Measurements from ENCODE around the gene RABEP1. TPM values are rescaled to one million over a fixed set of nuclear protein-coding genes. Genes with fewer than 3 reads are reported as not detected.
A peak's percentile ranks its signal among the peaks of the same experiment; 100 is the strongest.

RABEP1 gene
- total and polyA plus RNA-seq, 9 of the 15 experiments (the other 6 are each of a cell fraction or from before 2014, with no cell fraction given): 8.2 to 38.9 (median 30.3) TPM

DNA sequence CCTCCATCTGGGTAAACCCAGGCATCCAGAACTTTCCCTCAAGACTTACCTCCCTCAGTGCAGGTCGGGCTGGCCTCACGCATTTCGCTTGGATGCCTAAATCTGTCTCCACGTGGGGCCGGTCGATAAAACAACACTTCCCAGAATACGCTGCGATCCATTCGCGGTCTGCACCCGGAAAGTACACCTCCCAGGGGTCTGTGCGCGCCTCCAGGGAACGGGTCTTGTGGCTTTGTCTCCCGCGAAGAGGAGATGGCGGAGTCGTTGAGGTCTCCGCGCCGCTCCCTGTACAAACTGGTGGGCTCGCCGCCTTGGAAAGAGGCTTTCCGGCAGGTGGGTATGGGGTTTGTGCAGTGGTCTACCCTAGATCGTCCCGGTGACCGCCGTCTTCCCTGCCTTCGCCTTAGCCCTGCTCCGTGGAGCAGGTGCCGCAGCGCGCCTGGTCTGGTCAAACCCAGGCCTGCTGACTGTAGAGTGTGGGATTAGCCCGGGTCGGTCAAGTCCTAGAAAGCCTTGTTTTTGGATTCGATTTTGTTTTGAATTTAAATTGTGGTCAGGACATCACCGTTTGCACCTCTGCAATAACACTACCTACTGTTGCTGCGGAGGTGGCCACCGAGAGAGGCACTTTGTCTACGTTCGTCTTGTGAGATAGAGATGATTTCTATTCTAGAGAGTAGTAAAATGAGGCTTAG, 138.0 kb downstream of the RABEP1 start, which contains the start of gene RPAIN (continued):
- TF ChIP-seq RCOR1 (IDR thresholded peaks at IDR 0.05; ENCODE audit: borderline replicate concordance in 1 of 2, low read depth in 2 of 2, low read length in 2 of 2): no peak
- TF ChIP-seq PRPF4 (IDR thresholded peaks at IDR 0.05; ENCODE audit: insufficient read depth, low read depth, low read length, poor library complexity, severe bottlenecking): no peak
- TF ChIP-seq, protein P1, sequence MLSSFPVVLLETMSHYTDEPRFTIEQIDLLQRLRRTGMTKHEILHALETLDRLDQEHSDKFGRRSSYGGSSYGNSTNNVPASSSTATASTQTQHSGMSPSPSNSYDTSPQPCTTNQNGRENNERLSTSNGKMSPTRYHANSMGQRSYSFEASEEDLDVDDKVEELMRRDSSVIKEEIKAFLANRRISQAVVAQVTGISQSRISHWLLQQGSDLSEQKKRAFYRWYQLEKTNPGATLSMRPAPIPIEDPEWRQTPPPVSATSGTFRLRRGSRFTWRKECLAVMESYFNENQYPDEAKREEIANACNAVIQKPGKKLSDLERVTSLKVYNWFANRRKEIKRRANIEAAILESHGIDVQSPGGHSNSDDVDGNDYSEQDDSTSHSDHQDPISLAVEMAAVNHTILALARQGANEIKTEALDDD (IDR thresholded peaks at IDR 0.05): no peak
- TF ChIP-seq POLR2A (conservative IDR thresholded peaks at IDR 0.05): peak; percentile 67
- TF ChIP-seq, protein P2, sequence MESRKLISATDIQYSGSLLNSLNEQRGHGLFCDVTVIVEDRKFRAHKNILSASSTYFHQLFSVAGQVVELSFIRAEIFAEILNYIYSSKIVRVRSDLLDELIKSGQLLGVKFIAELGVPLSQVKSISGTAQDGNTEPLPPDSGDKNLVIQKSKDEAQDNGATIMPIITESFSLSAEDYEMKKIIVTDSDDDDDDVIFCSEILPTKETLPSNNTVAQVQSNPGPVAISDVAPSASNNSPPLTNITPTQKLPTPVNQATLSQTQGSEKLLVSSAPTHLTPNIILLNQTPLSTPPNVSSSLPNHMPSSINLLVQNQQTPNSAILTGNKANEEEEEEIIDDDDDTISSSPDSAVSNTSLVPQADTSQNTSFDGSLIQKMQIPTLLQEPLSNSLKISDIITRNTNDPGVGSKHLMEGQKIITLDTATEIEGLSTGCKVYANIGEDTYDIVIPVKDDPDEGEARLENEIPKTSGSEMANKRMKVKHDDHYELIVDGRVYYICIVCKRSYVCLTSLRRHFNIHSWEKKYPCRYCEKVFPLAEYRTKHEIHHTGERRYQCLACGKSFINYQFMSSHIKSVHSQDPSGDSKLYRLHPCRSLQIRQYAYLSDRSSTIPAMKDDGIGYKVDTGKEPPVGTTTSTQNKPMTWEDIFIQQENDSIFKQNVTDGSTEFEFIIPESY (CRISPR knock-in tag; IDR thresholded peaks at IDR 0.05): no peak
- TF ChIP-seq, protein P3, sequence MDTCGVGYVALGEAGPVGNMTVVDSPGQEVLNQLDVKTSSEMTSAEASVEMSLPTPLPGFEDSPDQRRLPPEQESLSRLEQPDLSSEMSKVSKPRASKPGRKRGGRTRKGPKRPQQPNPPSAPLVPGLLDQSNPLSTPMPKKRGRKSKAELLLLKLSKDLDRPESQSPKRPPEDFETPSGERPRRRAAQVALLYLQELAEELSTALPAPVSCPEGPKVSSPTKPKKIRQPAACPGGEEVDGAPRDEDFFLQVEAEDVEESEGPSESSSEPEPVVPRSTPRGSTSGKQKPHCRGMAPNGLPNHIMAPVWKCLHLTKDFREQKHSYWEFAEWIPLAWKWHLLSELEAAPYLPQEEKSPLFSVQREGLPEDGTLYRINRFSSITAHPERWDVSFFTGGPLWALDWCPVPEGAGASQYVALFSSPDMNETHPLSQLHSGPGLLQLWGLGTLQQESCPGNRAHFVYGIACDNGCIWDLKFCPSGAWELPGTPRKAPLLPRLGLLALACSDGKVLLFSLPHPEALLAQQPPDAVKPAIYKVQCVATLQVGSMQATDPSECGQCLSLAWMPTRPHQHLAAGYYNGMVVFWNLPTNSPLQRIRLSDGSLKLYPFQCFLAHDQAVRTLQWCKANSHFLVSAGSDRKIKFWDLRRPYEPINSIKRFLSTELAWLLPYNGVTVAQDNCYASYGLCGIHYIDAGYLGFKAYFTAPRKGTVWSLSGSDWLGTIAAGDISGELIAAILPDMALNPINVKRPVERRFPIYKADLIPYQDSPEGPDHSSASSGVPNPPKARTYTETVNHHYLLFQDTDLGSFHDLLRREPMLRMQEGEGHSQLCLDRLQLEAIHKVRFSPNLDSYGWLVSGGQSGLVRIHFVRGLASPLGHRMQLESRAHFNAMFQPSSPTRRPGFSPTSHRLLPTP (IDR thresholded peaks at IDR 0.05; ENCODE audit: borderline replicate concordance, extremely low read depth, insufficient read length): no peak
- TF ChIP-seq, protein P4, sequence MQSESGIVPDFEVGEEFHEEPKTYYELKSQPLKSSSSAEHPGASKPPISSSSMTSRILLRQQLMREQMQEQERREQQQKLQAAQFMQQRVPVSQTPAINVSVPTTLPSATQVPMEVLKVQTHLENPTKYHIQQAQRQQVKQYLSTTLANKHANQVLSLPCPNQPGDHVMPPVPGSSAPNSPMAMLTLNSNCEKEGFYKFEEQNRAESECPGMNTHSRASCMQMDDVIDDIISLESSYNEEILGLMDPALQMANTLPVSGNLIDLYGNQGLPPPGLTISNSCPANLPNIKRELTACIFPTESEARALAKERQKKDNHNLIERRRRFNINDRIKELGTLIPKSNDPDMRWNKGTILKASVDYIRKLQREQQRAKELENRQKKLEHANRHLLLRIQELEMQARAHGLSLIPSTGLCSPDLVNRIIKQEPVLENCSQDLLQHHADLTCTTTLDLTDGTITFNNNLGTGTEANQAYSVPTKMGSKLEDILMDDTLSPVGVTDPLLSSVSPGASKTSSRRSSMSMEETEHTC (IDR thresholded peaks at IDR 0.05): no peak
- no peak for TF ChIP-seq BRF1 (IDR thresholded peaks at IDR 0.05; ENCODE audit: borderline replicate concordance, extremely low read depth, insufficient read length)
- TF ChIP-seq, protein P5, sequence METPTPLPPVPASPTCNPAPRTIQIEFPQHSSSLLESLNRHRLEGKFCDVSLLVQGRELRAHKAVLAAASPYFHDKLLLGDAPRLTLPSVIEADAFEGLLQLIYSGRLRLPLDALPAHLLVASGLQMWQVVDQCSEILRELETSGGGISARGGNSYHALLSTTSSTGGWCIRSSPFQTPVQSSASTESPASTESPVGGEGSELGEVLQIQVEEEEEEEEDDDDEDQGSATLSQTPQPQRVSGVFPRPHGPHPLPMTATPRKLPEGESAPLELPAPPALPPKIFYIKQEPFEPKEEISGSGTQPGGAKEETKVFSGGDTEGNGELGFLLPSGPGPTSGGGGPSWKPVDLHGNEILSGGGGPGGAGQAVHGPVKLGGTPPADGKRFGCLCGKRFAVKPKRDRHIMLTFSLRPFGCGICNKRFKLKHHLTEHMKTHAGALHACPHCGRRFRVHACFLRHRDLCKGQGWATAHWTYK (CRISPR knock-in tag; IDR thresholded peaks at IDR 0.05): no peak
- no peak for TF ChIP-seq BCL6 (CRISPR knock-in tag; IDR thresholded peaks at IDR 0.05)
- peak; percentile 76 for TF ChIP-seq RBFOX2 (IDR thresholded peaks at IDR 0.05; ENCODE audit: low read depth, low read length)
- TF ChIP-seq ILK (tag; IDR thresholded peaks at IDR 0.05; ENCODE audit: borderline replicate concordance, low read depth): no peak
- no peak for TF ChIP-seq SNRNP70 (optimal IDR thresholded peaks at IDR 0.05; ENCODE audit: low read depth, low read length)
- 0 out of 2 replicates have a peak, but pooled peaks have one; percentile 19 for TF ChIP-seq CBFB (CRISPR knock-in tag; IDR thresholded peaks at IDR 0.05)
- no peak for TF ChIP-seq OTX1 (CRISPR knock-in tag; IDR thresholded peaks at IDR 0.05)
- TF ChIP-seq CSDE1 (IDR thresholded peaks at IDR 0.05): no peak
- TF ChIP-seq ATF7 (IDR thresholded peaks at IDR 0.05): peak; percentile 27; the same call in 1 of the 2 replicates
- TF ChIP-seq, protein P6, sequence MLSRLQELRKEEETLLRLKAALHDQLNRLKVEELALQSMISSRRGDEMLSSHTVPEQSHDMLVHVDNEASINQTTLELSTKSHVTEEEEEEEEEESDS (CRISPR knock-in tag; IDR thresholded peaks at IDR 0.05): no peak
- no peak for TF ChIP-seq TCF7L2 (IDR thresholded peaks at IDR 0.05; ENCODE audit: low read depth, low read length)
- no peak for TF ChIP-seq TBL1XR1 (IDR thresholded peaks at IDR 0.05; ENCODE audit: low read length in 2 of 2)

Measured in K562 (cell line).